Measurements from ENCODE around the gene DNAJB6.

The DNAJB6 gene

DNA sequence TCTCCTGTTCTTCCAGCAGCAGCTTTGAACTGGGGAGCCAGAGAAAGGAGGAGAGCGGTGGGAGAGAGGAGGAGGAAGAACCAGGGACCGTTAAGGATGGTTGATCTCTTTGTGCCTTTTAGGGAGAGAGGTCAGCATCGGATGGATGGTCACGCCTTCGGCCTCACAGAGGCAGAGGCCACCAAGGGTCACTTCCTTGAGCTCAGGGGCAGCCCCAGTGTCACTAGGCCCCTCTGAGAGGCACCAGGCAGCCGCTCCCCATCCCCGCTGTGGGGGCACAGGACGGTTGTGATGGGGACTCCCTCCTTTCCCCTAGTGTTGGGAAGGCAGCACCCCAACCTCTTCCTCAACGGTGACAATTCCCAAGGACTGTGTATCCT lies 121.4 kb downstream of the DNAJB6 start:
- no peak for TF ChIP-seq Cebpa-rat (IDR thresholded peaks at IDR 0.05)
- no peaks in the 10 kb centered on the region for H3K27me3 ChIP-seq
- H3K9me3 ChIP-seq = peaks cover 16% of the 10 kb centered on the region
- H3K4me1 ChIP-seq = peaks cover 10% of the 10 kb centered on the region
- H4K20me1 ChIP-seq = no peaks in the 10 kb centered on the region
- H3K9ac ChIP-seq = no peak overlapping the region
- no peaks in the 10 kb centered on the region for H3K36me3 ChIP-seq
- H3K4me2 ChIP-seq = no peak overlapping the region
- H3K4me3 ChIP-seq = no peak overlapping the region
- no peak overlapping the region for H3K27ac ChIP-seq

DNA sequence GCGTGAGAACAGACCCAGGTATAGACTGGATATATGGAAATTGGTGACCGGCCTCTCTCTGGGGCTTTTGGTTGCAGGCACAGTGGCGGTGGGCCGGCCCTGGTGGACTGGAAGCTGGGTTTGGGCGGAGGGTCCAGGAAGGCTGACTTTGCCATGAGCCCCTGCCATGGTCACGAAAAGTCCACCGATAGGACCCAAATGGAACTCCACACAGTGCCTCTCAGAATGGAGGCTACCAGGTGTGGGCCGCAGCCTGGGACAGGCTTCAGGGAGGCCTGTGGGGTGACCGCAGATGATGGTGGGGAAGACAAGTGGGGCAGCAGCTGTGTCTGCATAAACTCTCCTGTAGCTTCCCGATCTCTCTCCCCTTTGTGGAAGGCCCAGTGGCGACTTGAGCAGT lies 123.2 kb downstream of the DNAJB6 start:
- no peak overlapping the region for H3K4me2 ChIP-seq
- H3K4me1 ChIP-seq = peaks cover 10% of the 10 kb centered on the region
- H3K27ac ChIP-seq = no peak overlapping the region
- H3K9me3 ChIP-seq = no peaks in the 10 kb centered on the region
- no peaks in the 10 kb centered on the region for H4K20me1 ChIP-seq
- H3K27me3 ChIP-seq = no peaks in the 10 kb centered on the region
- H3K9ac ChIP-seq = no peak overlapping the region
- no peaks in the 10 kb centered on the region for H3K36me3 ChIP-seq
- no peak overlapping the region for H3K4me3 ChIP-seq
- no peak for TF ChIP-seq Cebpa-rat (IDR thresholded peaks at IDR 0.05)

DNA sequence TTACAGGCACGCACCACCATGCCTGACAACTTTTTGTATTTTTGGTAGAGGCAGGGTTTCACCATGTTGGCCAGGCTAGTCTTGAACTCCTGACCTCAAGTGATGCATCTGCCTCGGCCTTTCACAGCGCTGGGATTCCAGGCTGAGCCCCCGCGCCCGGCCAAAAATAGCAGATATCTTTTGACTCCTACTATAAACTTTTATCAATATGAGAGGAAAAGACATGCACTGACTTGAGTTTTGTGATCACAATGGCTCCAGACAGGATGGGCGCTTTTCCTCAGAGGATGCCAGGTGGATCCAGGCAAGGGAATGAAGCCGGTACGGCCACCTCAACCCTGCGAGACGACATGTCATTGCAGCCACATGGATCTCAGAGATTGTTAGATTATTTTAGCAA lies 123.9 kb downstream of the DNAJB6 start:
- H3K36me3 ChIP-seq = no peaks in the 10 kb centered on the region
- H3K4me1 ChIP-seq = peaks cover 10% of the 10 kb centered on the region
- H3K27ac ChIP-seq = no peak overlapping the region
- H3K4me3 ChIP-seq = no peak overlapping the region
- H3K4me2 ChIP-seq = no peak overlapping the region
- H3K9me3 ChIP-seq = no peaks in the 10 kb centered on the region
- H3K9ac ChIP-seq = no peak overlapping the region
- H4K20me1 ChIP-seq = no peaks in the 10 kb centered on the region
- no peaks in the 10 kb centered on the region for H3K27me3 ChIP-seq
- no peak for TF ChIP-seq Cebpa-rat (IDR thresholded peaks at IDR 0.05)

DNA sequence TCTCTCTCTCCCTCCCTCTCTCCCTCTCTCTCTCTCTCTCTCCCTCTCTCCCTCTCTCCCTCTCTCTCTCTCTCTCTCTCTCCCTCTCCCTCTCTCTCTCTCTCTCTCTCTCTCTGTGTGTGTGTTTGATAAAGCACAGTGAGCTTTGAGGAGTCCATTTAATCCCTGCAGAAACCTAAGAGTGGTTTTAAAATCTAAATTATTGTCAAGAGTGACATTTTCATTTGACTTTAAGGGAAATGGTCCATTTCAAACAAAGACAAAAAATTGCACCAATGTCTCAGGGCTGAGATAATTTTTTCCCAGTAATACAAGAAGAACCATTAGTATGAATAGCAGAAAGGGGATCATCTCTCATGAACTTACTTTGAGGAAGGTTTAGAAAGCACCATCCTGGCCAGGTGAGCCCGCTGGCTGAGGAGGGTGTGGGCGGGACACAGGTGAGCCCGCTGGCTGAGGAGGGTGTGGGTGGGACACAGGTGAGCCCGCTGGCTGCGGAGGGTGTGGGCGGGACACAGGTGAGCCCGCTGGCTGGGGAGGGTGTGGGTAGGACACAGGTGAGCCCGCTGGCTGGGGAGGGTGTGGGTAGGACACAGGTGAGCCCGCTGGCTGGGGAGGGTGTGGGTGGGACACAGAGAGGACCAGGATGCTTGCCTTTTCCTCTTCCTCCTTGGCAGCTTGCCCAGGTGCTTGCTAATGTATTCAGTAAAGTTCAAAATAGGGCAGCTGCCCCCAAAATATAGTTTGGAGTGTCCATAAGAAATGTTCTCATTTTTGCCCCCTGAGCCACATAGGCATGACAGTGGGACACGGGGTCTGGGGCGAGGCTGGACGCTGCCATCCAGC lies 125.0 kb downstream of the DNAJB6 start:
- Histone ChIP-seq H3K4me3 (no peak overlapping the region), H3K9me3 (no peaks in the 10 kb centered on the region), H3K27me3 (no peaks in the 10 kb centered on the region), H4K20me1 (no peaks in the 10 kb centered on the region), H3K4me1 (peaks cover 10% of the 10 kb centered on the region), H3K36me3 (no peaks in the 10 kb centered on the region), H3K4me2 (no peak overlapping the region), H3K9ac (no peak overlapping the region), H3K27ac (no peak overlapping the region)
- no peak for TF ChIP-seq Cebpa-rat (IDR thresholded peaks at IDR 0.05)

DNA sequence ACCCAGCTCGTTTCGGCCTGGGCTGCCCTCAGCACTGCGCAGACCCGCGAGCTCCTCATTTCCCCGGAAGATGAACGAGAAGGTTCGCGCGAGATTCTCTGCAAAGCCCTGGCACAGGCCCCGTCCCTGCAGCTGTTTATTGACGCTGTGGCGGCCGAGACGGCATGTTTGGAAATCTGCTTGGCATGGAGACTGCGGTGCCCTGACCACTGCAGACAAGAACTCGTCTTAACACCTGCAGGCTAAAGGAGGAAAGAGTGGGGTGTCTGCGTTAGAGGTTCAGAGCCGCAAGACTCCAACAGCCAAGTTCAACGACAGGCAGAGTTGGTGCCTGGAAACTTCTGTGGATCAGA lies 125.6 kb downstream of the DNAJB6 start:
- TF ChIP-seq Cebpa-rat (IDR thresholded peaks at IDR 0.05) = no peak
- H3K9me3 ChIP-seq = no peaks in the 10 kb centered on the region
- no peaks in the 10 kb centered on the region for H3K36me3 ChIP-seq
- H4K20me1 ChIP-seq = no peaks in the 10 kb centered on the region
- H3K27ac ChIP-seq = no peak overlapping the region
- H3K27me3 ChIP-seq = no peaks in the 10 kb centered on the region
- peaks cover 10% of the 10 kb centered on the region for H3K4me1 ChIP-seq
- peak overlapping the region; percentile 39 for H3K4me2 ChIP-seq
- H3K9ac ChIP-seq = no peak overlapping the region
- no peak overlapping the region for H3K4me3 ChIP-seq

DNA sequence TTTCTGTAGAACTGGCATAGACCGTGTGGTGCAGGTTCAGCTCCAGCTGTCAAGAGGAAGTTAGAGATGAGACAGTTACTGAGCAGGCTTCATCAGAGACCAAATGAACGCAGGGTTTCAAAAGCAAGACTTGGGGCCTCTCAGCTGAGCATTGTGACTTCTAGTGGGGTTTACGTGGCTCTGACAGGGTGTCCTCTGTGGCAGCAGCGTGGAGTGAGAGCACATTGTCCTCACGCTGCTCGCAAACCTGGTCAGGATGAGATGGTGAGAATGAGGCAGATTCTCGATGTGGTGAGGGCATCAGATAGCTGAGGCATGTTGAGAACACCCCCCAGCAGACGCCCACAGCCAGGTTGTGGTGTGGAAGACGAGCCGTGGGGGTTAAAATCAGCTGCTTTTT lies 126.0 kb downstream of the DNAJB6 start:
- Histone ChIP-seq H3K9me3 (no peaks in the 10 kb centered on the region), H3K4me3 (no peak overlapping the region), H3K36me3 (no peaks in the 10 kb centered on the region), H4K20me1 (no peaks in the 10 kb centered on the region), H3K27ac (no peak overlapping the region), H3K4me2 (peak overlapping the region; percentile 39), H3K4me1 (peaks cover 10% of the 10 kb centered on the region), H3K9ac (no peak overlapping the region), H3K27me3 (no peaks in the 10 kb centered on the region)
- no peak for TF ChIP-seq Cebpa-rat (IDR thresholded peaks at IDR 0.05)

DNA sequence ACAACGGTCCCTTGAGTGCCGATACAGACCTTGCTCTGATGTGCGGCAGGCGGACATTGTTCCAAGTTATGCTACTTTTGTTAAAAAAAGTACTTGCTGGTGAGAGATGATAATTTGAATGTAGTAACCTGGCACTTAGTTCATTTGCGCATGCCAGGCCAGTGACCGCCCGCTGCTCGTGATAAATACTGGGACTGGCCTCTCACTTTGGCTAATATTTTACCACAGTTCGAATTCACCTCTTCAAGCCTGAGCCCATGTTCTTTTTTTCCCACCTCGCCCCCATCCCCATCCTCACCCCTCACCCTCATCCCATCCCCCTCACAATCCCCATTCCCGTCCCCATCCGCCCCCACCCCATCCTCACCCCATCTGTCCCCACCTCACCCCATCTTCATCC lies 126.4 kb downstream of the DNAJB6 start:
- peak overlapping the region; percentile 39 for H3K4me2 ChIP-seq
- no peak for TF ChIP-seq Cebpa-rat (IDR thresholded peaks at IDR 0.05)

DNA sequence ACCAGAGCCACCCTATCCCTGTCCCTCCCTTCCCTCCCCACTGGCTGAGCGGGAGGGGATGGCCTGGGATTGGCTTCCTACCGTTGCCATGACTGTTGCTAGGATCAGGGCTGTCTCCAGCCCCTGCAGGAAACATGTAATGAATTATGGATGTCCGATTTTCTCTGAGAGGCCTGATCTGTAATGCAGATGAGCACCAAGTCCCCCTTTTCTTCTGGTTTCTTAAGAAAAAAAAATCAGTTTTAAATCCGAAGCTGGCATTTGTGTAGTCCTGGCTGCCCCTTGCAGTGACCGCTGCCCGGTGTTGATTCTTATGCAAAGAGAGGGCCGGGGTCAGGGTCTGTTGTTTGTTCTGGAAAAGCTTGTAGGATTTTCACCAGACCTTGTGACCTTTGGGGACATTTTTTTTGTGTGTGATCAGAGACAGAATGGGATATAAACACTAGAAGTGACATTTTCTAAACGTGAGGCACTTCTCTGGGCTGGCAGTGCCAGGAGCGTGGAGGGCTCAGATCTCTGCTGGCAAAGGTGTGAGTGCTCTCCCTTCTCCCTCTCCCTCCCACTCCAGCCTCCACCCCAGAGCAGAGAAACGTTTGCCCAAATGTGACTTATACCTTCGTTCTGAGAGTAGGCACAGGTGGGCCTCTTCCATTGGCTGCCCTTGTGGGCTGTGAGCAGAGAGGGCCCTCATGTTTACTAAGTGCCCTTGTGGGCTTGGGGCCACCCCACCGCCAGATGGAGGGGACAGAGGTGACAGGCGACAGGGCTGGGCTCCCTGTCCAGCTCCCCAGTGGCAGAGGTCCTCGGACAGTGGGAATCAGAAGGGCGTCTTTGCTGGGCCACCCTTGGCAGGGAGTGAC lies 127.5 kb downstream of the DNAJB6 start:
- H3K27me3 ChIP-seq = no peaks in the 10 kb centered on the region
- no peaks in the 10 kb centered on the region for H4K20me1 ChIP-seq
- H3K27ac ChIP-seq = no peak overlapping the region
- H3K4me3 ChIP-seq = no peak overlapping the region
- TF ChIP-seq Cebpa-rat (IDR thresholded peaks at IDR 0.05) = no peak
- peaks cover 10% of the 10 kb centered on the region for H3K4me1 ChIP-seq
- no peak overlapping the region for H3K9ac ChIP-seq
- no peak overlapping the region for H3K4me2 ChIP-seq
- no peaks in the 10 kb centered on the region for H3K36me3 ChIP-seq
- no peaks in the 10 kb centered on the region for H3K9me3 ChIP-seq

More for the DNA sequence above, 126.4 kb downstream of the DNAJB6 start:
- H3K27ac ChIP-seq = no peak overlapping the region
- H3K36me3 ChIP-seq = no peaks in the 10 kb centered on the region
- H3K9me3 ChIP-seq = no peaks in the 10 kb centered on the region
- no peaks in the 10 kb centered on the region for H3K27me3 ChIP-seq
- no peaks in the 10 kb centered on the region for H4K20me1 ChIP-seq
- H3K4me3 ChIP-seq = no peak overlapping the region
- H3K9ac ChIP-seq = no peak overlapping the region
- peaks cover 10% of the 10 kb centered on the region for H3K4me1 ChIP-seq

DNA sequence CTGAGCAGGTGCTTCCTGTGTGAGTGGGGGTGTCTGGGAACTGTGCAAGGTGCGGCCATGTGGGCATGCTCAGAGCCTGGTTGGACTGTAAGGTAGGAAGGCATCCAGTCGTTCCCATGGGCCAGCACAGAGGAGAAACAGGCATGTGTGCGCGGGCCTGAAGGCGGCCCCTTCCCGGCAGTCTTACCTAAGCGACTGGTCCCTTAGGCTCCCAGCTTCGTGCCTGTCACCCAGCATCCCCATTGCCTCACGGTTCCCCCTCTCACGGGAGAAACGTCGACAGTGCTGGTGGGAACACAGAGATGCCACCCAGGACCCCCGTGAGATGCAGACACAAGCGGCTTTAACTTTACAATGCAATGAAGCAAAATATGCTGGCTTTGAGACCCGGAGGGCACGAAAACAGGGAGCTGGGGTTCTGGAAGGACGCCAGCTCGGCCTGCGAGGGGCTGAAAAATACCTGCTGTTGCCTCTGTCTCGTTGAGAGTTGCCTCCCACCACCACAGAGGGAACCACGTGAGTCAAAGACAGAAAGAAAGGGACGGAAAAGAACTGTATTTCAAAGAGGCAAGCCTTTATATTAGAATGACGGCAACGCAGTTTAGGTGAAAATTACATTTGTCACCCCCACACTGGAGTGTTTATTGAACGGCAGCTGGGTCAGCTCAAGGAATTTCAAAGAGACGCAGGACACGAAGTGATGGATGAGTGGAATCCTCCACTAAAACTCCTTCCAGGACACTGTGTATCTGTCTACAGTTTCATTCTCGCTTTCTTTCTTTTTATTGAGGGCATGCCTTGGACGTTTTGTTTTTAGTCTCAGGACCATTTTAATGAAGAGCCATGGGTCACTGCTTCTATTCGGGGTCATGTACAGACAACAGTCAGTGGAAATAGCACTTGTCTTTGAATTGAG lies 128.4 kb downstream of the DNAJB6 start:
- H3K27me3 ChIP-seq = no peaks in the 10 kb centered on the region
- H3K4me2 ChIP-seq = no peak overlapping the region
- H4K20me1 ChIP-seq = no peaks in the 10 kb centered on the region
- H3K9me3 ChIP-seq = no peaks in the 10 kb centered on the region
- no peak for TF ChIP-seq Cebpa-rat (IDR thresholded peaks at IDR 0.05)
- H3K4me3 ChIP-seq = no peak overlapping the region
- H3K36me3 ChIP-seq = no peaks in the 10 kb centered on the region
- peaks cover 10% of the 10 kb centered on the region for H3K4me1 ChIP-seq
- no peak overlapping the region for H3K9ac ChIP-seq
- H3K27ac ChIP-seq = no peak overlapping the region

Data from BLaER1 (cell line).